Measurements from ENCODE around the gene DNAH10.

DNAH10 gene

DNA sequence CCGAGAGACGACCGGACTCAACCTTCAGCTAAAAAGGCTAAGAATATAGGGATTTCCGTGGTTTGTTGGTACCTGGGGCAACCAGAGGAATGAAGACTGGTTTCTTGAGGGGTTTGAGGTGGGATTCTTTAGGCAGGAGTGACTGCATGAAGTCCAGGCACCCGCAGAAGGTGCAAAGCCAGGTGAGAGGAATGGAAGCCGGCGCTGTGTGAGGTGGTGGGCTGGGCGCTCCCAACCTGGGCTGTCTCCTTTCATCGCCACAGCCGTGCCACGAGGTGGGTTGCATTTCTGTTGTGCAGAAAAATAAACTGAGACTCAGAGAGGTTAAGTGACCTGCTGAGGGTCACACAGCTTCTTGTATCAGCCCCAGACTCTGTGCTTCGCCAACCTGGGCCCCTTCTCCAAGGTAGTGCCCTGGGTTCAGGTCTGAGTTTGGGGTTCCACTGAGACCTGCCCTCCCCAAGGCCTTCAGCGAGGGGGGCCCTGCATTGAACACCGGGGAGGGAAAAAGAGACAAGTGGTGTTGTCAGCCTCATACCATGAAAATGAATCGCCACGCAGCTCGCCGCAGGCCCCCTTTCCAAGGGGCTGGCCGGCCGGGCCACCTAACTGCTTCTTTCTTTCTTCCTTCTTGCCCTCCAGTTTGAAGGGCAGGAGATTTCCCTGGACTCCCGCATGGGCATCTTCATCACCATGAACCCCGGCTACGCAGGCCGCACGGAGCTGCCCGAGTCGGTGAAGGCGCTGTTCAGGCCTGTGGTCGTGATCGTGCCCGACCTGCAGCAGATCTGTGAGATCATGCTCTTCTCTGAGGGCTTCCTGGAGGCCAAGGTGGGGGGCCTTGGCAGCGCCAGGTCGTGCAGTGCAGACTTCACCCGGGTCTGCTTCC, 88.4 kb downstream of the DNAH10 start:
- Histone ChIP-seq H4K20me1 (no peaks in the 10 kb centered on the region), H3K27me3 (no peaks in the 10 kb centered on the region), H3K27ac (no peak overlapping the region), H3K9ac (no peak overlapping the region), H3K4me2 (no peak overlapping the region), H3K9me3 (replicated peaks in 1 of 11) (no peaks in the 10 kb centered on the region), H3K4me1 (no peaks in the 10 kb centered on the region), H3K4me3 (no peak overlapping the region), H3K36me3 (no peaks in the 10 kb centered on the region)
- TF ChIP-seq Cebpa-rat (IDR thresholded peaks at IDR 0.05): no peak

DNA sequence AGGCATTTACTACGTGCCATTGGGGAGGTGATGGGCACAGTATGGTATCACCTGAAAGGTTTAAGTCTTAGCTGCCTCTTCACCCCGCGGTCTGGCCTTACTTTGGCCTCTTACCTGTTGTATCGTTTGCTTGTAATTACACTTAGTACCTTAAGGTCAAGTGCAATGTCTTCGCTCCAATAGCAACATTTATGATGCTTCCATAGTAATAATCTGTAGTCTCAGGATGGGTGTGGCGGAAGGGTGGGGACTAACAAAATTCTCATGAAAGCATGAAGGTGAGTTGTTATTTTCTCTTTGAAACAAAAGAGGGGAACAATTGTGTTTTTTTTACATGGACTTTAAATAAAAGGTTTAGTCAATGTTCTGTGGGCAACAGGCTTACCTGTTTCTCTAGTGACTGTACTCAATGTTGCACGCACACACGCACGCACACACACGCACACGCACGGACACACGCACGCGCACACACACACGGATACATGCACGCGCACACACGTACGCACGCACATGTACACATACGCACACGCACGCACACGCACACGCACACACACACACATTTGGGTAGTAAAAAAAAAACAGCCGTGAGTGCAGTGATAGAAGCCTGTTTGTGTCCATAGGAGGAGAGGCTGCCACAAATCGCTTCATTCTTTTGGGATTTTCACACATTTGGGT, 91.4 kb downstream of the DNAH10 start:
- Histone ChIP-seq H3K9me3 (replicated peaks in 1 of 11) (no peaks in the 10 kb centered on the region), H3K27me3 (no peaks in the 10 kb centered on the region), H3K4me2 (no peak overlapping the region), H3K4me3 (no peak overlapping the region), H4K20me1 (no peaks in the 10 kb centered on the region), H3K27ac (no peak overlapping the region), H3K4me1 (no peaks in the 10 kb centered on the region), H3K36me3 (no peaks in the 10 kb centered on the region), H3K9ac (no peak overlapping the region)
- no peak for TF ChIP-seq Cebpa-rat (IDR thresholded peaks at IDR 0.05)

DNA sequence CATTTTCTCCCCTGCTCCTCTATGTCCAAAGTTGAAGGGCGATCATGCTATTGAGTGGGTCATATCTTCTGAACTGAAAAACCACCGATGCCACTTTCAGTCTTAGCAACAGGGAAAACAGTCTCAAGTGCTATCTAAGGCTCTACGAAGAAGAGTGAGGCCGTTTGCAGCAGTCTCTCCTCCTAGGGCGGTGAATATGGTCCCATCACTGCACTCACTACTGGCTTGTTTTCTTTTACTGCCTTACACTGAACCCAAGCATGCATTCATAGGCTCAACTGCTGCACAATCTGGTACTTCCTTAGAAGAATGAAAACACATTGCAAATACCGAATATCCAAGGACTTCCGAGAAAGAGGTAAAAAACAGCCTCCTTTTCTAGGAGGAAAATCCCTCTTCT, 92.1 kb downstream of the DNAH10 start:
- TF ChIP-seq Cebpa-rat (IDR thresholded peaks at IDR 0.05): no peak
- H3K4me3 ChIP-seq: no peak overlapping the region

DNA sequence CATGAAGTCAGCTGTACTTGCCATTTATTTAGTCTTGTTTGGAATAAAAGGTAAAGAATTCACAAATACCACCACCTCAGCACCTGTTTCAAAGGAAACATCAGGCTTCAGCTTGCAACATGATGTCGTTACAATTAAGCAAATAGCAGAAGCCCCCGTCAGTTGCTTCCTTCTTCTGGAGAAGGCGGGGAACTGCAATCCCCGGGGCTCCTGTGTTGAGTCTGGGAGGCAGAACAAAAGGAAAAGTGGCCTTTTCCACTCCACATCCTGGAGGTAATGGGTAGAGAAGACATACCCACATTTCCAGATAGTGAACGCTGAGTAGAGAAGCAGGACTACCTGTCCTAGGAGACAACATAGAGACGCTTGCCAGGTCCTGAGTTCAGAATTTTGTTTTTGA, 92.8 kb downstream of the DNAH10 start:
- Histone ChIP-seq H4K20me1 (no peaks in the 10 kb centered on the region), H3K27me3 (no peaks in the 10 kb centered on the region), H3K4me1 (no peaks in the 10 kb centered on the region), H3K9me3 (replicated peaks in 1 of 11) (no peaks in the 10 kb centered on the region), H3K4me2 (no peak overlapping the region), H3K4me3 (no peak overlapping the region), H3K9ac (no peak overlapping the region), H3K27ac (no peak overlapping the region), H3K36me3 (no peaks in the 10 kb centered on the region)
- no peak for TF ChIP-seq Cebpa-rat (IDR thresholded peaks at IDR 0.05)

More for the DNA sequence above, 92.1 kb downstream of the DNAH10 start:
- no peaks in the 10 kb centered on the region for H4K20me1 ChIP-seq
- no peaks in the 10 kb centered on the region for H3K4me1 ChIP-seq
- no peak overlapping the region for H3K27ac ChIP-seq
- no peak overlapping the region for H3K4me2 ChIP-seq
- H3K36me3 ChIP-seq: no peaks in the 10 kb centered on the region
- H3K27me3 ChIP-seq: no peaks in the 10 kb centered on the region
- no peak overlapping the region for H3K9ac ChIP-seq
- H3K9me3 ChIP-seq (replicated peaks in 1 of 11): no peaks in the 10 kb centered on the region

DNA sequence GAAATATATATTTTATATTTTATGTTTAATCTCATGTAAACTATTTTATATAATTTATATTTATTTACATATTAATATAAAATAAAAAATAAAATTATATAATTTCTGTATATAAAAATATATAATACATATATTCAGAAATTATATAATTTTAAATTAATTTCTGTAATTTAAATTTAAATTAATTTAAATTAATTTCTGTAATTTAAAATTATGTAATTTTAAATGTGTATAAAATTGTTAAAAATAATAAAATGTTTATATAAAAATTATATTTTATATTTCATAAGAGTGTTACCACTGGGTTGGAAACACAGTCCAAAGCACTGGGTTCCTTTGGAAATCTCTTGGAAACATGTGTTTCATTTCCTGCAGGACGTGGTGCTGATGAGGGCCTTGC, 94.6 kb downstream of the DNAH10 start:
- Histone ChIP-seq H3K27ac (no peak overlapping the region), H3K27me3 (no peaks in the 10 kb centered on the region), H3K36me3 (no peaks in the 10 kb centered on the region), H3K9ac (no peak overlapping the region), H3K9me3 (replicated peaks in 1 of 11) (no peaks in the 10 kb centered on the region), H3K4me1 (no peaks in the 10 kb centered on the region), H4K20me1 (no peaks in the 10 kb centered on the region), H3K4me3 (no peak overlapping the region), H3K4me2 (no peak overlapping the region)
- TF ChIP-seq Cebpa-rat (IDR thresholded peaks at IDR 0.05): no peak

DNA sequence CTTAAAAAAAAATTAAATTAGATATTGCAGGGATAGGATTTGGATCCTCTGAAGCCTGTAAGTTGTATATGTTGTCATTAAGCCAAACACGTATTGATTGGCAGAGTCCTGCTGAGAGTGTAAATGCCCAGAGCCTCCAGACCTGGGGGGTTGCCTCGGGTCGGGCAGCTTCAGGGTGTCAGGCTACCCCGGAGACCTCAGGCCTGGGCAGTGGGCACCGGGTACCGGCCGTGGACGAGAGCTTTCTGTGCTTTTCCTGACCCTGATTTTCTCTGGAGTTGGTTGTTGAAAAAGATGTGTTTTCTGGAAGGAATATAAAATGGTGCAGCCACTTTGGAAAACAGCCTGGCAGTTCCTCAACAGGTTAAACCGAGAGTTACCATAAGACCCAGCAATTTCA, 96.1 kb downstream of the DNAH10 start:
- Histone ChIP-seq H3K27me3 (no peaks in the 10 kb centered on the region), H3K36me3 (no peaks in the 10 kb centered on the region), H3K4me1 (no peaks in the 10 kb centered on the region), H3K9ac (no peak overlapping the region), H4K20me1 (no peaks in the 10 kb centered on the region), H3K9me3 (replicated peaks in 1 of 11) (no peaks in the 10 kb centered on the region), H3K4me2 (no peak overlapping the region), H3K27ac (no peak overlapping the region), H3K4me3 (no peak overlapping the region)
- TF ChIP-seq Cebpa-rat (IDR thresholded peaks at IDR 0.05): no peak

DNA sequence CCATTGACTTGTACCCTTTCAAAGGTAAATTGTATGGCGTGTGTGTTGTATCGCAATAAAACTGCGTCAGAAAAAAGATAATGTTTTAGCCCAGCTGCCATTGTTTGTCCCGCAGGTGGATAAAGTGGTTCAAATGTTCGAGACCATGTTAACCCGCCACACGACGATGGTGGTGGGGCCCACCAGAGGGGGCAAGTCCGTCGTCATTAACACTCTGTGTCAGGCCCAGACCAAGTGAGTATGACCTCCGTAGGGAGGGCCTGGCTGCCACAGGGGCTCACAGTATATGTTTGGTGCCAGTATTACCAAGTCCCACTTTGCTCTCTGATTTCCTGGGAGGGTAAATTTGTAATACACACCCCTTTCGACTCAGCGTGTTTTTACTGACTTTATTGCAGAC, 96.9 kb downstream of the DNAH10 start:
- H3K9ac ChIP-seq: no peak overlapping the region
- no peaks in the 10 kb centered on the region for H3K9me3 ChIP-seq (replicated peaks in 1 of 11)
- H3K4me2 ChIP-seq: no peak overlapping the region
- no peaks in the 10 kb centered on the region for H3K4me1 ChIP-seq
- no peak overlapping the region for H3K27ac ChIP-seq
- H3K36me3 ChIP-seq: no peaks in the 10 kb centered on the region
- no peaks in the 10 kb centered on the region for H4K20me1 ChIP-seq
- H3K4me3 ChIP-seq: no peak overlapping the region
- no peak for TF ChIP-seq Cebpa-rat (IDR thresholded peaks at IDR 0.05)
- H3K27me3 ChIP-seq: no peaks in the 10 kb centered on the region

DNA sequence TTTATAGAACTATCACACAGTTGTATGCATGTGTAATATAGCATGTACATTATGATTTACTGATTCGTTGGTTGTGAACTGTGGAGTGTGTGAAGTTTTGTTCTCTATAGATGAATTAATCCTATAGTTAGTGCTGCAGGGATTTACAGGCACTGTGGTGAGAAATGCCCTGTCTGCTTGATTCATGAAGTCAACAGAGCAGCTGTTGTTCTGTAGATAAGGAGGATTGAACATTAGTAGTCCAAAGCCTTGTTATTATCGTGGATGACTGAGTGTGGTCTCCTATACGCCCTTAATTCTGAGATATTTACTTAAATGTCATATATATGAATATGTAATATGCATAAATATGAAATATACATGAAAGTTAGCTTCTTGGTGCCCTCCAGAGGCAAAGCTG, 98.3 kb downstream of the DNAH10 start:
- H3K27me3 ChIP-seq: no peaks in the 10 kb centered on the region
- no peak overlapping the region for H3K4me2 ChIP-seq
- H3K36me3 ChIP-seq: no peaks in the 10 kb centered on the region
- no peak overlapping the region for H3K27ac ChIP-seq
- no peak overlapping the region for H3K9ac ChIP-seq
- H3K9me3 ChIP-seq (replicated peaks in 1 of 11): no peaks in the 10 kb centered on the region
- TF ChIP-seq Cebpa-rat (IDR thresholded peaks at IDR 0.05): no peak
- no peaks in the 10 kb centered on the region for H3K4me1 ChIP-seq
- no peak overlapping the region for H3K4me3 ChIP-seq
- H4K20me1 ChIP-seq: no peaks in the 10 kb centered on the region

DNA sequence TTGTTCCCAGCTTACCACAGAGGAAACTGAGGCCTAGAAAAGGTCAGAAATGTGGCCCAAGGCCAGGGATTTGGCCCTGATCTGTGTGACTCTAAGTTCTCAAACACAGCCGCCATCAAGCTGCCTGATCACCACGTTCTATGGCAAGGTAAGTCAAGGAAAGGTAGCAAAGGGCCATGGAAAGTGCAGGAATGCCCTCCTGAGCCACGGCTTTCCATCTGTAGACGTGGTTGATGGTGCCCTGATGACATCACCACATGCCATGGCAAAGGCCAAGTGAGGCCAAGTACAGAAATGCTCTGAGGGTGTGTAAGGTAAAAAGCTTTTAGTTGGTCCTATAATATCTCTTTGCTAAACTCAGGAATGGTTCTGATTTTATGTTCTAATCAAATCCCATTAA, 99.3 kb downstream of the DNAH10 start:
- Histone ChIP-seq H3K36me3 (no peaks in the 10 kb centered on the region), H3K27me3 (no peaks in the 10 kb centered on the region), H3K4me1 (no peaks in the 10 kb centered on the region), H3K4me3 (no peak overlapping the region), H3K9me3 (replicated peaks in 1 of 11) (no peaks in the 10 kb centered on the region), H4K20me1 (no peaks in the 10 kb centered on the region), H3K27ac (no peak overlapping the region), H3K9ac (no peak overlapping the region), H3K4me2 (no peak overlapping the region)
- TF ChIP-seq Cebpa-rat (IDR thresholded peaks at IDR 0.05): no peak

DNA sequence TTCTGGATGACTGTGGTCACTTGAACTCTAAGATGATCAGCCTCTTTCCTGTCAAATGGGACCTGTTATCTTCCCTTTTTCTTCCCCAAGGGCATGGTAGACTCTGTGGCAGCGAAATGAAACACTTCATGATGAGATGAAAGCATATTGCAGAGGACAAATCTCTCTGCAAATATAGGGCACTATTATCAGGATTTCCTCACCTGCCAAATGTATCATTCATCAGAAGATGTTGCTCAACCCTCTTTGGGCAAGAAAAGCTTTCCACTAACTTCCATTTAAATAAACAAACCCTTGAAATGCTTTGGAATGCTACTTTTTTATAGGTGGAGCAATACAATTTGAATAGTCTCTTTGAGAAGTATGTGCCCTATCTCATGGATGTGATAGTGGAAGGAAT, 105.0 kb downstream of the DNAH10 start:
- Histone ChIP-seq H3K4me2 (no peak overlapping the region), H3K27ac (no peak overlapping the region), H3K9ac (no peak overlapping the region), H3K36me3 (no peaks in the 10 kb centered on the region), H3K4me3 (no peak overlapping the region), H4K20me1 (no peaks in the 10 kb centered on the region), H3K27me3 (no peaks in the 10 kb centered on the region), H3K4me1 (peaks cover 11 to 26% (median 22%) of the 10 kb centered on the region in 10 experiments; a peak in 18 of 20 replicates), H3K9me3 (replicated peaks in 1 of 11) (peaks cover 0 to 4% (median 0%) of the 10 kb centered on the region in 11 experiments; a peak in 2 of 22 replicates)
- no peak for TF ChIP-seq Cebpa-rat (IDR thresholded peaks at IDR 0.05)

Data from BLaER1 treated with 17β-estradiol and CSF1 and Interleukin-3, amounts not matched to agents 10 nM and 100 nM (cell line).